ENCODE measurements around the gene KLC1.

DNA sequence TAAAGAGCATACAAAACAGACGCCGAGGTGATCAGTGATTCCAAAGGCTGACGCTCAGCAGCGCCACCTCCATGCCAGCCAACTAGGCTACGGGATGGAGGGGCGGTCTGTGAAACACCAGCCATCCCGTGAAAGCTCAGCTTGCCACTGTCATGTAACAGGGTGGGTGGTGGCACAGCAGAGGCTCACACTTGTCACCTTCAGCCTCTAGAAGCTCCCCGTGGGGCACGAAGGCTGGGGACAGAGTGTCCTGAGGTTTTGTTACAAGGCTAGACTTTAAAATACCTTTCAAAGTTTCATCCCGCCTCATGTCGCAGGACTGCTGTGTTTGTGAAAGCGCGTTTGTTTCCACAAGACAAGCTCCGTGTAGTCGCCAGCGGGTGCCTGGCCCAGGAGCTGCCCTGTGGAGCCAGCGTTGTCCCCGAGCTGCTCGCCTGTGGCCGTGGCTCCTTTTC lies 65.6 kb downstream of the KLC1 start:
- TF ChIP-seq, protein P1, sequence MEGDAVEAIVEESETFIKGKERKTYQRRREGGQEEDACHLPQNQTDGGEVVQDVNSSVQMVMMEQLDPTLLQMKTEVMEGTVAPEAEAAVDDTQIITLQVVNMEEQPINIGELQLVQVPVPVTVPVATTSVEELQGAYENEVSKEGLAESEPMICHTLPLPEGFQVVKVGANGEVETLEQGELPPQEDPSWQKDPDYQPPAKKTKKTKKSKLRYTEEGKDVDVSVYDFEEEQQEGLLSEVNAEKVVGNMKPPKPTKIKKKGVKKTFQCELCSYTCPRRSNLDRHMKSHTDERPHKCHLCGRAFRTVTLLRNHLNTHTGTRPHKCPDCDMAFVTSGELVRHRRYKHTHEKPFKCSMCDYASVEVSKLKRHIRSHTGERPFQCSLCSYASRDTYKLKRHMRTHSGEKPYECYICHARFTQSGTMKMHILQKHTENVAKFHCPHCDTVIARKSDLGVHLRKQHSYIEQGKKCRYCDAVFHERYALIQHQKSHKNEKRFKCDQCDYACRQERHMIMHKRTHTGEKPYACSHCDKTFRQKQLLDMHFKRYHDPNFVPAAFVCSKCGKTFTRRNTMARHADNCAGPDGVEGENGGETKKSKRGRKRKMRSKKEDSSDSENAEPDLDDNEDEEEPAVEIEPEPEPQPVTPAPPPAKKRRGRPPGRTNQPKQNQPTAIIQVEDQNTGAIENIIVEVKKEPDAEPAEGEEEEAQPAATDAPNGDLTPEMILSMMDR (IDR thresholded peaks at IDR 0.05), result no peak
- no peak for TF ChIP-seq POLR2A (IDR thresholded peaks at IDR 0.05)
- no peak for TF ChIP-seq EP300 (IDR thresholded peaks at IDR 0.05)
